GM12878 (cell line): ENCODE results near the gene CYP8B1. TPM values are rescaled to one million over a fixed set of nuclear protein-coding genes. Genes with fewer than 3 reads are reported as not detected.

Experiments used
- ATAC-seq: fragments of 200-7000 bp; cut with Tn5 transposase; 3 replicates; pipeline ENCODE4 v1.9.1; 2020; ENCODE audit warnings: mild to moderate bottlenecking, moderate library complexity
- BruUV-seq: library from RNA; stranded (reverse); fragments of 400-500 nt; replicated peaks from 2 replicates; lab custom pipeline; 2021; lab: Mats Ljungman, UMichigan
- CTCF ChIA-PET: fragments of 300-600 bp; sonication (Branson Sonifier 250); formaldehyde crosslinking; extraction: SDS; loops from one replicate; lab custom pipeline; 2021; ENCODE audit warnings: inconsistent platforms; lab: Yijun Ruan, JAX
- POLR2A ChIA-PET: fragments of 350-600 bp; formaldehyde crosslinking; extraction: SDS; loops from one replicate; lab custom pipeline; 2021; ENCODE audit warnings: inconsistent platforms; lab: Charles Lee
- RAD21 ChIA-PET: fragments of 300-600 bp; sonication (Branson Sonifier 250); formaldehyde crosslinking; loops from one replicate; lab custom pipeline; 2023; ENCODE audit warnings: antibody characterized with exemption; ENCODE audit not compliant: unreplicated experiment; lab: Charles Lee
- SMC1A ChIA-PET: fragments of 300-600 bp; sonication (Branson Sonifier 250); formaldehyde crosslinking; loops from one replicate; lab custom pipeline; 2023; ENCODE audit not compliant: unreplicated experiment, uncharacterized antibody; lab: Charles Lee
- DNase-seq: peaks from one replicate; pipeline ENCODE4 v3.0.0-alpha.2; 2011; ENCODE audit warnings: low read depth, low spot score
- FAIRE-seq: peaks from 3 replicates; lab custom pipeline; 2011; peaks lifted over from hg19 to GRCh38; lab: Jason Lieb, UNC
- H2AFZ ChIP-seq: 2 replicates; pipeline ENCODE4 v1.6.0; 2011; ENCODE audit warnings: low read depth, low read length, control low read depth; ENCODE audit not compliant: control insufficient read depth
- H3K27ac ChIP-seq: 2 replicates; pipeline ENCODE4 v1.5.1; 2011; ENCODE audit warnings: control low read depth; ENCODE audit not compliant: control insufficient read depth, insufficient read depth
- H3K27me3 ChIP-seq, 2 experiments: replicated peaks in 1 of 2; 2 replicates each; pipeline versions ENCODE4 v1.6.0 to v1.6.1; 2011; ENCODE audit warnings: low read length in 1 of 2; ENCODE audit not compliant: control insufficient read depth in 2 of 2, insufficient read depth in 2 of 2
- H3K36me3 ChIP-seq, 2 experiments: 2 replicates each; pipeline ENCODE4 v1.5.1; 2011; ENCODE audit warnings: low read length in 1 of 2; ENCODE audit not compliant: control insufficient read depth in 2 of 2, insufficient read depth in 2 of 2
- H3K4me1 ChIP-seq: 2 replicates; pipeline ENCODE4 v1.6.1; 2011; ENCODE audit warnings: mild to moderate bottlenecking, low read length, moderate library complexity, mixed read lengths; ENCODE audit not compliant: control insufficient read depth, insufficient read depth
- H3K4me2 ChIP-seq: 2 replicates; pipeline ENCODE4 v1.6.0; 2011; ENCODE audit warnings: control low read depth; ENCODE audit not compliant: control insufficient read depth, insufficient read depth
- H3K4me3 ChIP-seq: fragments of 200-600 bp; sonication (generic); 2 replicates; pipeline ENCODE4 v1.5.1; 2016
- H3K79me2 ChIP-seq: 2 replicates; pipeline ENCODE4 v1.6.0; 2011; ENCODE audit warnings: low read length; ENCODE audit not compliant: control insufficient read depth, insufficient read depth
- H3K9ac ChIP-seq: 2 replicates; pipeline ENCODE4 v1.8.0; 2011; ENCODE audit warnings: low read length, control low read depth, mixed read lengths; ENCODE audit not compliant: control insufficient read depth, insufficient read depth
- H3K9me3 ChIP-seq: replicated peaks from 3 replicates; pipeline ENCODE4 v1.5.1; 2011; ENCODE audit warnings: mild to moderate bottlenecking, low read length; ENCODE audit not compliant: control insufficient read depth, insufficient read depth
- H4K20me1 ChIP-seq: 2 replicates; pipeline ENCODE4 v1.6.0; 2011; ENCODE audit not compliant: control insufficient read depth, insufficient read depth
- NBN ChIP-seq: fragments of 450-650 bp; IDR thresholded peaks from 2 replicates; pipeline ENCODE4 v1.6.1; 2016
- NFYB ChIP-seq: IDR thresholded peaks from 2 replicates; pipeline ENCODE4 v1.6.1; 2011; ENCODE audit warnings: low read depth, mild to moderate bottlenecking, low read length, improper control_type of control experiment, moderate library complexity; ENCODE audit not compliant: insufficient read depth
- NR2F1 ChIP-seq: fragments of 450-650 bp; conservative IDR thresholded peaks from 2 replicates; pipeline ENCODE4 v1.6.1; 2017; ENCODE audit warnings: mild to moderate bottlenecking
- POLR2A ChIP-seq: IDR thresholded peaks from 2 replicates; pipeline ENCODE4 v1.6.1; 2011; ENCODE audit warnings: low read depth, mild to moderate bottlenecking, low read length
- SP1 ChIP-seq: IDR thresholded peaks from one replicate; pipeline ENCODE4 v1.6.1; 2011; ENCODE audit warnings: low read depth, low read length
- SREBF1 ChIP-seq: IDR thresholded peaks from 2 replicates; pipeline ENCODE4 v1.6.1; 2012; ENCODE audit warnings: mild to moderate bottlenecking, low read length
- ZNF217 ChIP-seq: fragments of 450-650 bp; IDR thresholded peaks from 2 replicates; pipeline ENCODE4 v1.6.1; 2017; ENCODE audit warnings: antibody characterized with exemption, mild to moderate bottlenecking
- WGBS: methylation state at CpG from one replicate; pipeline ENCODE4 v1.1.6; 2016; ENCODE audit warnings: low lambda C conversion rate; ENCODE audit not compliant: insufficient replicate concordance, insufficient coverage; ENCODE audit errors: missing lambda C conversion rate; 5-methylcytosine and 5-hydroxymethylcytosine counted together
- in situ Hi-C: fragments of 300-500 bp; cut with MboI; formaldehyde crosslinking; loops from 9 replicates; pipeline ENCODE4 v1.14.3; 2018; ENCODE audit warnings: mixed read lengths
- intact Hi-C: fragments of 100-400 bp; cut with micrococcal nuclease; formaldehyde crosslinking; loops from one replicate; pipeline ENCODE4 v1.14.2; 2022; ENCODE audit not compliant: unreplicated experiment
- polyA plus RNA-seq, 11 experiments: library from polyadenylated mRNA; depleted of rRNA in 4 of 11; unstranded in 6 of 11; stranded (reverse) in 5 of 11; fragments of >200 nt; fragmentation: Nextera tagmentation in 4 of 11; fragmentation: Illumina TruSeq in 1 of 11; extraction: Ambion mirVana in 4 of 11; extraction: Trizol in 1 of 11; gene quantifications; 1 replicate in 1 of 11; 2 replicates in 10 of 11; pipeline versions ENCODE4 v1.2.1 to v1.2.3, GENCODE V29; 2011 to 2016; ENCODE audit warnings: inconsistent platforms in 2 of 11, missing spikeins in 2 of 11, low read depth in 1 of 11
- total RNA-seq, 4 experiments: library from RNA; depleted of rRNA in 3 of 4; stranded (reverse); fragments of >200 nt in 3 of 4; fragmentation: Illumina TruSeq in 1 of 4; extraction: Trizol in 1 of 4; gene quantifications; 2 replicates each; pipeline versions ENCODE4 v1.2.1 to v1.2.3, GENCODE V29; 2013 to 2021
- TF ChIP-seq, protein P1 (sequence below): IDR thresholded peaks from 2 replicates; pipeline ENCODE4 v1.6.1; 2012; ENCODE audit warnings: low read depth, low read length, improper control_type of control experiment
- TF ChIP-seq, protein P2 (sequence below): fragments of 450-650 bp; IDR thresholded peaks from 2 replicates; pipeline ENCODE4 v1.6.1; 2014; ENCODE audit warnings: mild to moderate bottlenecking
- TF ChIP-seq, protein P3 (sequence below): fragments of 450-650 bp; formaldehyde crosslinking; IDR thresholded peaks from 2 replicates; pipeline ENCODE4 v1.4.0; 2020; ENCODE audit warnings: mild to moderate bottlenecking, moderate library complexity
- TF ChIP-seq, protein P4 (sequence below): fragments of 450-650 bp; IDR thresholded peaks from 2 replicates; pipeline ENCODE4 v1.6.1; 2017; ENCODE audit warnings: mild to moderate bottlenecking, low read depth, inconsistent platforms; ENCODE audit not compliant: poor library complexity, severe bottlenecking

CYP8B1 gene
- total and polyA plus RNA-seq, 10 of the 15 experiments (the other 5 are each of a cell fraction or from before 2014, with no cell fraction given): 0.08 TPM; not detected in 9

DNA sequence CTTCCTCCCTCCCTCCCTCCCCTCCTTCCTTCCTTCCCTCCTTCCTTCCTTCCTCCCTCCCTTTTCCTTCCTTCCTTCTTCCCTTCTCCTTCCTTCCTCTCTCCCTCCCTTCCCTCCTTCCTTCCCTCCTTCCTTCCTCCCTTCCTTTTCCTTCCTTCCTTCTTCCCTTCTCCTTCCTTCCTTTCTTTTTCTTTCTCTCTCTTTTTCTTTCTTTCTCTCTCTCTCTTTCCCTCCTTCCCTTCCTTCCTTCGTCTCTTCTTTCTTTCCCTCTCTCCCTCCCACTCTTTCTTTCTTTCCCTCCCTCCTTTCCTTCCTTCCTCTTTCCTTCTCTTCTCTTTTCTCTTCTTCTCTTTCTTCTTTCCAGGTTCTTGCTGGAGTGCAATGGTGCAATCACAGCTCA, 28.4 kb upstream of the CYP8B1 start:
- FAIRE-seq: no peak
- H3K36me3 ChIP-seq: no peaks in the 10 kb centered on the region
- intact Hi-C loops: no loop called here
- ChIA-PET CTCF (interaction anchor here (0.9 kb wide), 1 partner anchor 23 kb away, joined by 3 read pairs; no protein-coding TSS in a partner anchor), SMC1A (no interaction called here), POLR2A (no interaction called here), RAD21 (no interaction called here)
- H3K4me2 ChIP-seq: no peak overlapping the region
- no TSS peak for BruUV-seq
- H4K20me1 ChIP-seq: no peaks in the 10 kb centered on the region
- no peak overlapping the region for H3K27ac ChIP-seq
- H2AFZ ChIP-seq: no peak overlapping the region
- H3K4me3 ChIP-seq: no peak overlapping the region
- no peaks in the 10 kb centered on the region for H3K4me1 ChIP-seq
- no peaks in the 10 kb centered on the region for H3K79me2 ChIP-seq
- DNase-seq: no peak
- peaks cover 5 to 10% of the 10 kb centered on the region in 2 experiments for H3K27me3 ChIP-seq
- H3K9ac ChIP-seq: no peak overlapping the region
- no peak for ATAC-seq
- 0% methylated on average over 1 of the region's 1 CpG for WGBS
- TF ChIP-seq SP1 (no peak), POLR2A (no peak), NFYB (no peak)
- TF ChIP-seq, protein P1, sequence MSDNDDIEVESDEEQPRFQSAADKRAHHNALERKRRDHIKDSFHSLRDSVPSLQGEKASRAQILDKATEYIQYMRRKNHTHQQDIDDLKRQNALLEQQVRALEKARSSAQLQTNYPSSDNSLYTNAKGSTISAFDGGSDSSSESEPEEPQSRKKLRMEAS: no peak
- in situ Hi-C loops: no loop called here
- no peaks in the 10 kb centered on the region; the same call in 2 of the 3 replicates for H3K9me3 ChIP-seq

DNA sequence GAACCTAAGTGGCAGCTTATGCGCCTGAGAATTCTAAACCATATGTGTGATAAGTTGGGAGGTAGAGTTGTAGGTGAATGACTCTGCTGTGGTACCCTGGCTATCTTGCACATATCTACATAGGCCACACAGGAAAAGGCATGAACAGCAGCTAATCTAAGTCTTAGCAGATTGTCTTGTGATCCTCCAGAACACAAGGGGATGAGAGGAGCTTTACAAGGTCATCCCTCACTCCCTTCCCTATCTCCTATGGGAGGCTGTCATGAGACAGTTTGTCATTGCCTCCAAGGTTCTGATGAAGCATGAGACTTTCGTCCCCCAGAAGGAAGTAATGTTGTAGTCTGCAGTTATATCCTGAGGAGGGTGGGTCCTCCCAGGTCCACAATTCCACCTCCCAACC, 26.6 kb upstream of the CYP8B1 start:
- H3K9me3 ChIP-seq: no peaks in the 10 kb centered on the region; the same call in 2 of the 3 replicates
- H3K27ac ChIP-seq: no peak overlapping the region
- no peaks in the 10 kb centered on the region for H4K20me1 ChIP-seq
- H3K9ac ChIP-seq: no peak overlapping the region
- peaks cover 5 to 10% of the 10 kb centered on the region in 2 experiments for H3K27me3 ChIP-seq
- in situ Hi-C loops (no loop called here), intact Hi-C loops (no loop called here)
- FAIRE-seq (no peak), DNase-seq (no peak), ATAC-seq (no peak)
- H3K4me3 ChIP-seq: no peak overlapping the region
- no peak overlapping the region for H3K4me2 ChIP-seq
- ChIA-PET SMC1A (no interaction called here), CTCF (no interaction called here), POLR2A (no interaction called here), RAD21 (no interaction called here)
- no TSS peak for BruUV-seq
- no peaks in the 10 kb centered on the region for H3K36me3 ChIP-seq
- WGBS: 3% methylated on average over 2 of the region's 2 CpGs
- H3K79me2 ChIP-seq: no peaks in the 10 kb centered on the region
- H3K4me1 ChIP-seq: no peaks in the 10 kb centered on the region
- no peak overlapping the region for H2AFZ ChIP-seq
- no peak for TF ChIP-seq NR2F1
- TF ChIP-seq, protein P2, sequence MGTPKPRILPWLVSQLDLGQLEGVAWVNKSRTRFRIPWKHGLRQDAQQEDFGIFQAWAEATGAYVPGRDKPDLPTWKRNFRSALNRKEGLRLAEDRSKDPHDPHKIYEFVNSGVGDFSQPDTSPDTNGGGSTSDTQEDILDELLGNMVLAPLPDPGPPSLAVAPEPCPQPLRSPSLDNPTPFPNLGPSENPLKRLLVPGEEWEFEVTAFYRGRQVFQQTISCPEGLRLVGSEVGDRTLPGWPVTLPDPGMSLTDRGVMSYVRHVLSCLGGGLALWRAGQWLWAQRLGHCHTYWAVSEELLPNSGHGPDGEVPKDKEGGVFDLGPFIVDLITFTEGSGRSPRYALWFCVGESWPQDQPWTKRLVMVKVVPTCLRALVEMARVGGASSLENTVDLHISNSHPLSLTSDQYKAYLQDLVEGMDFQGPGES: no peak
- TF ChIP-seq, protein P3, sequence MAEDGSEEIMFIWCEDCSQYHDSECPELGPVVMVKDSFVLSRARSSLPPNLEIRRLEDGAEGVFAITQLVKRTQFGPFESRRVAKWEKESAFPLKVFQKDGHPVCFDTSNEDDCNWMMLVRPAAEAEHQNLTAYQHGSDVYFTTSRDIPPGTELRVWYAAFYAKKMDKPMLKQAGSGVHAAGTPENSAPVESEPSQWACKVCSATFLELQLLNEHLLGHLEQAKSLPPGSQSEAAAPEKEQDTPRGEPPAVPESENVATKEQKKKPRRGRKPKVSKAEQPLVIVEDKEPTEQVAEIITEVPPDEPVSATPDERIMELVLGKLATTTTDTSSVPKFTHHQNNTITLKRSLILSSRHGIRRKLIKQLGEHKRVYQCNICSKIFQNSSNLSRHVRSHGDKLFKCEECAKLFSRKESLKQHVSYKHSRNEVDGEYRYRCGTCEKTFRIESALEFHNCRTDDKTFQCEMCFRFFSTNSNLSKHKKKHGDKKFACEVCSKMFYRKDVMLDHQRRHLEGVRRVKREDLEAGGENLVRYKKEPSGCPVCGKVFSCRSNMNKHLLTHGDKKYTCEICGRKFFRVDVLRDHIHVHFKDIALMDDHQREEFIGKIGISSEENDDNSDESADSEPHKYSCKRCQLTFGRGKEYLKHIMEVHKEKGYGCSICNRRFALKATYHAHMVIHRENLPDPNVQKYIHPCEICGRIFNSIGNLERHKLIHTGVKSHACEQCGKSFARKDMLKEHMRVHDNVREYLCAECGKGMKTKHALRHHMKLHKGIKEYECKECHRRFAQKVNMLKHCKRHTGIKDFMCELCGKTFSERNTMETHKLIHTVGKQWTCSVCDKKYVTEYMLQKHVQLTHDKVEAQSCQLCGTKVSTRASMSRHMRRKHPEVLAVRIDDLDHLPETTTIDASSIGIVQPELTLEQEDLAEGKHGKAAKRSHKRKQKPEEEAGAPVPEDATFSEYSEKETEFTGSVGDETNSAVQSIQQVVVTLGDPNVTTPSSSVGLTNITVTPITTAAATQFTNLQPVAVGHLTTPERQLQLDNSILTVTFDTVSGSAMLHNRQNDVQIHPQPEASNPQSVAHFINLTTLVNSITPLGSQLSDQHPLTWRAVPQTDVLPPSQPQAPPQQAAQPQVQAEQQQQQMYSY (CRISPR knock-in tag): no peak
- TF ChIP-seq ZNF217: no peak
- TF ChIP-seq, protein P4, sequence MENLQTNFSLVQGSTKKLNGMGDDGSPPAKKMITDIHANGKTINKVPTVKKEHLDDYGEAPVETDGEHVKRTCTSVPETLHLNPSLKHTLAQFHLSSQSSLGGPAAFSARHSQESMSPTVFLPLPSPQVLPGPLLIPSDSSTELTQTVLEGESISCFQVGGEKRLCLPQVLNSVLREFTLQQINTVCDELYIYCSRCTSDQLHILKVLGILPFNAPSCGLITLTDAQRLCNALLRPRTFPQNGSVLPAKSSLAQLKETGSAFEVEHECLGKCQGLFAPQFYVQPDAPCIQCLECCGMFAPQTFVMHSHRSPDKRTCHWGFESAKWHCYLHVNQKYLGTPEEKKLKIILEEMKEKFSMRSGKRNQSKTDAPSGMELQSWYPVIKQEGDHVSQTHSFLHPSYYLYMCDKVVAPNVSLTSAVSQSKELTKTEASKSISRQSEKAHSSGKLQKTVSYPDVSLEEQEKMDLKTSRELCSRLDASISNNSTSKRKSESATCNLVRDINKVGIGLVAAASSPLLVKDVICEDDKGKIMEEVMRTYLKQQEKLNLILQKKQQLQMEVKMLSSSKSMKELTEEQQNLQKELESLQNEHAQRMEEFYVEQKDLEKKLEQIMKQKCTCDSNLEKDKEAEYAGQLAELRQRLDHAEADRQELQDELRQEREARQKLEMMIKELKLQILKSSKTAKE: no peak
- TF ChIP-seq SREBF1: no peak
- TF ChIP-seq NBN: no peak
